ENCODE results near the gene RFK. TPM values are rescaled to one million over a fixed set of nuclear protein-coding genes. Genes with fewer than 3 reads are reported as not detected.
A peak's percentile ranks its signal among the peaks of the same experiment; 100 is the strongest.
"Not testable (repeated sequence)": the region's sequence is repeated elsewhere in the genome, so short reads cannot be mapped to it uniquely, and the experiment has no call there.

RFK gene
- 10 to 100 TPM; 12.9 to 23.5 (median 21.6) TPM for total RNA-seq
- 100 to 1,000 TPM in 1 of 3 donors, 10 to 100 TPM in 2; 28.9 to 145 (median 92.5) TPM for polyA plus RNA-seq

DNA sequence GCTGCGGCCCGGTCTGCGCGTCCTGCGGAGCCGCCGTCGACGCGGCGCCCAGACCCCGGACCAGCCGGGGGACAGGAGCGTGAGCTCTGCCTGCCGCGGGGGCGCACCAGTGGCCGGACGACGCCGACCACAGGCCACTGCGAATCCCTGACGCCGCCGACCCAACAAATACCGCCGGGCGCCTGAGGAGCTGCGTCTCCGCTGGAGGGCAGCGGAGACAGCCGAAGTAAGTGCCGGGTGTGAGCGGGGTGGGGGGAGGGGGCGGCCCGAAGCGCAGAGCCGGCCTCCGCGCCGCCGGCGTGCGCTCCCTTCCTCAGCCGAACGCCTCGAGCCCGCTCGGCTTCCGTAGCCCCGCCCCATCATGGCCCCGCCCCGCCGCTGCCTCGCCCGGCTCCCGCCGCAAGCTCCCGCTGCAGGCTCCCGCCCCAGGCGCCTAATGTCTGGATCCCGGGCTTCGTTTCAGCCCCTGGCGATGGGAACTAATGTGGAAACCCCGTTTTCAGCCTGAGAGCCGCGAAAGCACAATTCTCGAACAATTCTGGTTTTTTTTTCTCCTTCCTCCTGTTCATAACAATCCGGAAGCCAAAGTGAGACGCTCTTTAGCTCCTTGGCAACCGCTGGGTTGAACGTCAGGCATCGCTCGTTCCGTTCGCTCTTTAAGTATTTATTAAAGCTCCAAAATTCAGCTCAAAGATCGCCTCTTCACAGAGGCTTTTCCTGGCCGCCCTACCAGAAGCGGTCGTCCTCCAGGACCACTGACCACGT is at the start of gene RFK:
TSS of gene RFK (minus strand) at position 232 of the 765 bp plus-strand sequence. CDS start 255 bp downstream, outside the sequence.
- Histone ChIP-seq H3K27ac (peak within 1 kb of the TSS; percentile 89 to 97 (median 93)), H3K4me3 (peak within 1 kb of the TSS; percentile 84 to 97 (median 88)), H3K36me3 (peaks cover 0 to 16% (median 0%) of the 10 kb centered on the region in 4 donors), H3K27me3 (no peaks in the 10 kb centered on the region), H3K4me1 (peaks cover 0 to 22% (median 10%) of the 10 kb centered on the region in 4 donors), H3K9me3 (no peaks in the 10 kb centered on the region)
- intact Hi-C loops (cut with DNase I): loop anchor here (10.0 kb wide), 2 partner anchors 500 to 1900 kb away; partner anchors contain the start of genes PCSK5 and PSAT1
- 0 to 1% methylated on average over 81 of the region's 81 CpGs for WGBS, 2 donors
- TF ChIP-seq, protein P1, sequence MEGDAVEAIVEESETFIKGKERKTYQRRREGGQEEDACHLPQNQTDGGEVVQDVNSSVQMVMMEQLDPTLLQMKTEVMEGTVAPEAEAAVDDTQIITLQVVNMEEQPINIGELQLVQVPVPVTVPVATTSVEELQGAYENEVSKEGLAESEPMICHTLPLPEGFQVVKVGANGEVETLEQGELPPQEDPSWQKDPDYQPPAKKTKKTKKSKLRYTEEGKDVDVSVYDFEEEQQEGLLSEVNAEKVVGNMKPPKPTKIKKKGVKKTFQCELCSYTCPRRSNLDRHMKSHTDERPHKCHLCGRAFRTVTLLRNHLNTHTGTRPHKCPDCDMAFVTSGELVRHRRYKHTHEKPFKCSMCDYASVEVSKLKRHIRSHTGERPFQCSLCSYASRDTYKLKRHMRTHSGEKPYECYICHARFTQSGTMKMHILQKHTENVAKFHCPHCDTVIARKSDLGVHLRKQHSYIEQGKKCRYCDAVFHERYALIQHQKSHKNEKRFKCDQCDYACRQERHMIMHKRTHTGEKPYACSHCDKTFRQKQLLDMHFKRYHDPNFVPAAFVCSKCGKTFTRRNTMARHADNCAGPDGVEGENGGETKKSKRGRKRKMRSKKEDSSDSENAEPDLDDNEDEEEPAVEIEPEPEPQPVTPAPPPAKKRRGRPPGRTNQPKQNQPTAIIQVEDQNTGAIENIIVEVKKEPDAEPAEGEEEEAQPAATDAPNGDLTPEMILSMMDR (IDR thresholded peaks at IDR 0.05): peak in 2 of 4 experiments; percentile 19 to 54
- TF ChIP-seq POLR2A (IDR thresholded peaks at IDR 0.05) (peak; percentile 59 to 67), EP300 (IDR thresholded peaks at IDR 0.05) (no peak), POLR2AphosphoS5 (IDR thresholded peaks at IDR 0.05) (peak; percentile 53 to 84 (median 74))
- DNase-seq: peak; percentile 97

GRCh38 chr9:76443887-76444286 is 49.7 kb upstream of the RFK start:
- intact Hi-C loops (cut with DNase I): no loop called here
- H3K27ac ChIP-seq: no peak overlapping the region
- H3K27me3 ChIP-seq: no peaks in the 10 kb centered on the region
- 88 to 91% methylated on average over 3 of the region's 3 CpGs for WGBS, 2 donors
- peaks cover 0 to 7% (median 5%) of the 10 kb centered on the region in 4 donors for H3K4me1 ChIP-seq
- H3K36me3 ChIP-seq: no peaks in the 10 kb centered on the region
- H3K4me3 ChIP-seq: no peak overlapping the region
- TF ChIP-seq POLR2A (IDR thresholded peaks at IDR 0.05) (no peak), POLR2AphosphoS5 (IDR thresholded peaks at IDR 0.05) (no peak), EP300 (IDR thresholded peaks at IDR 0.05) (no peak)
- TF ChIP-seq, protein P1 (IDR thresholded peaks at IDR 0.05): no peak
- no peak for DNase-seq
- H3K9me3 ChIP-seq: no peaks in the 10 kb centered on the region

DNA sequence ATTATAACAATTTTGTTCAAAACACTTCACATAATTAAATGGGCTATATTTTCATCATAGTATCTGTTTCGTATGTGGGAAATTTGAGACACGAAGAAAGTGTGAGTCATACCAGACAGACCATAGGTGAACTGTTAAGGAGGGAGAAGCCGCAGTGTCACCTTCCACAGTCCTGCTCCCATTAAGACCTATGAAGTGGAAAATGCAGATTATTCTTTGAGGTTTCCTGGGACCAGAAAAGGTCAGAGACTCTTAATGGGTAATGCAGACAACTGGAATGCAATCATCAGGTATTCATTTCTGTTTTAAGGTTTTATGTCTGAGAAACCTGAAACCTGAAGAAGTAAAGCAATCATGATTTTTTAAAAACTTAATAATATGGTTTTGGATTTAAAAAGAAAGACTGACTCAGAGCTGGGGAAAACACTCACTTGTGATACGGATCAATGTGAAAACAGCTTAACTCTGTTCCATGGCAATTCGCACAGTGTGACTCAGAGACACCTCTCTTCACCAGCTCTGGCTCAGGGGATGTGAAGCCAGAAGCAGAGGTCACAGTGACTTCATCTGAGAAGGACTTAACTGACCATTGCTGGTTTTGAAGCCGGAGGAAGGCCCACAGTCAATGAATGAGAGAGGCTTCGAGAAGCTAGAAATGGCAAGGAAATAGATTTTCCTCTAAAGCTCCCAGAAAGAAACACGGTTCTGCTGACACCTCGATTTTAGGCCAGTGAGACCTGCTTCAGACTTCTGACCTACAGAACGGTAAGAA is 47.5 kb upstream of the RFK start:
- Histone ChIP-seq H3K27me3 (no peaks in the 10 kb centered on the region), H3K9me3 (no peaks in the 10 kb centered on the region), H3K36me3 (no peaks in the 10 kb centered on the region), H3K27ac (no peak overlapping the region), H3K4me1 (no peaks in the 10 kb centered on the region), H3K4me3 (no peak overlapping the region)
- no peak for TF ChIP-seq POLR2A (IDR thresholded peaks at IDR 0.05)
- TF ChIP-seq, protein P1 (IDR thresholded peaks at IDR 0.05): no peak
- no peak for TF ChIP-seq EP300 (IDR thresholded peaks at IDR 0.05)
- DNase-seq: no peak
- intact Hi-C loops (cut with DNase I): no loop called here
- 89% methylated on average over 10 of the region's 10 CpGs for WGBS, 2 donors

GRCh38 chr9:76438841-76439588 is 44.8 kb upstream of the RFK start:
- H3K4me1 ChIP-seq: no peaks in the 10 kb centered on the region
- H3K9me3 ChIP-seq: no peaks in the 10 kb centered on the region
- intact Hi-C loops (cut with DNase I): no loop called here
- 80 to 87% methylated on average over 6 of the region's 6 CpGs for WGBS, 2 donors
- DNase-seq: no peak
- no peaks in the 10 kb centered on the region for H3K36me3 ChIP-seq
- H3K27me3 ChIP-seq: no peaks in the 10 kb centered on the region
- H3K27ac ChIP-seq: no peak overlapping the region
- no peak overlapping the region for H3K4me3 ChIP-seq
- no peak for TF ChIP-seq POLR2A (IDR thresholded peaks at IDR 0.05)
- TF ChIP-seq EP300 (IDR thresholded peaks at IDR 0.05): no peak
- TF ChIP-seq, protein P1 (IDR thresholded peaks at IDR 0.05): no peak
- TF ChIP-seq POLR2AphosphoS5 (IDR thresholded peaks at IDR 0.05): no peak

DNA sequence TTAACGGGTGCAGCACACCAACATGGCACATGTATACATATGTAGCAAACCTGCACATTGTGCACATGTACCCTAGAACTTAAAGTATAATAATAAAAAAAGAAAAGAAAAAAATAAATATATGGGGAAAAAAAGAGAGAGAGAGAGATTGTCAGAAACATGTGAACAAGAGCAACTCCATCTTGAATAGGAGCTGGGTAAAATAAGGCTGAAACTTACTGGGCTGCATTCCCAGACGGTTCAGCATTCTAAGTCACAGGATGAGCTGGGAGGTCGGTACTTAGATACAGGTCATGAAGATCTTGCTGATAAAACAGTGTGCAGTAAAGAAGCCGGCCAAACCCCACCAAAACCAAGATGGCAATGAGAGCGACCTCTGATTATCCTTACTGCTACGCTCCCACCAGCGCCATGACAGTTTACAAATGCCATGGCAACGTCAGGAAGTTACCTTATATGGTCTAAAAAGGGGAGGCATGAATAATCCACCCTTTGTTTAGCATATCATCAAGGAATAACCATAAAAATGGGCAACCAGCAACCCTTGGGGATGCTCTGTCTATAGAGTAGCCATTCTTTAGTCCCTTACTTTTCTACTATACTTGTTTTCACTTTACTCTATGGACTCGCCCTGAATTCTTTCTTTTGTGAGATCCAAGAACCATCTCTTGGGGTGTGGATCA is 42.9 kb upstream of the RFK start:
- H3K4me3 ChIP-seq; H3K27ac ChIP-seq; H3K27me3 ChIP-seq; H3K9me3 ChIP-seq; DNase-seq; H3K4me1 ChIP-seq; intact Hi-C loops (cut with DNase I); H3K36me3 ChIP-seq: not testable (repeated sequence)
- WGBS, 2 donors: 82 to 91% methylated on average over 9 of the region's 9 CpGs

GRCh38 chr9:76434897-76435296 is 40.7 kb upstream of the RFK start:
- H3K27ac ChIP-seq; H3K36me3 ChIP-seq; H3K27me3 ChIP-seq; intact Hi-C loops (cut with DNase I); H3K9me3 ChIP-seq; DNase-seq; H3K4me1 ChIP-seq; H3K4me3 ChIP-seq: not testable (repeated sequence)
- WGBS, 2 donors: 76 to 87% methylated on average over 6 of the region's 6 CpGs

All from sigmoid colon (tissue), 7 donors.